HL-60 (cell line): ENCODE results near the gene SLC3A2.
"Not testable (repeated sequence)": the region's sequence is repeated elsewhere in the genome, so short reads cannot be mapped to it uniquely, and the experiment has no call there.

ENCODE experiments used
- DNase-seq, 2 experiments: peaks; one replicate each; pipeline ENCODE4 v3.0.0-alpha.2; 2010 to 2020; ENCODE audit warnings: low read depth in 1 of 2, low spot score in 1 of 2
- H3K27ac ChIP-seq: fragments of 250-450 bp; sonication (Bioruptor Pico); replicated peaks from 2 replicates; pipeline ENCODE4 v1.5.1; 2020; ENCODE audit warnings: mild to moderate bottlenecking, moderate library complexity
- H3K27me3 ChIP-seq: fragments of 250-450 bp; sonication (Bioruptor Pico); 2 replicates; pipeline ENCODE4 v1.5.1; 2021; ENCODE audit warnings: mild to moderate bottlenecking, moderate library complexity; ENCODE audit not compliant: insufficient read depth, poor library complexity, severe bottlenecking
- H3K4me3 ChIP-seq: replicated peaks from 2 replicates; pipeline ENCODE4 v1.5.1; 2011; ENCODE audit warnings: mild to moderate bottlenecking, control low read depth, low read length; ENCODE audit not compliant: insufficient read depth
- GABPA ChIP-seq: IDR thresholded peaks from 2 replicates; pipeline ENCODE4 v1.6.1; 2012; ENCODE audit warnings: low read depth
- POLR2AphosphoS5 ChIP-seq: IDR thresholded peaks from 2 replicates; pipeline ENCODE4 v1.6.1; 2012; ENCODE audit warnings: low read depth
- SPI1 ChIP-seq: IDR thresholded peaks from 2 replicates; pipeline ENCODE4 v1.6.1; 2012; ENCODE audit warnings: low read depth, mild to moderate bottlenecking, borderline replicate concordance
- TF ChIP-seq, protein P1 (sequence below): IDR thresholded peaks from 2 replicates; pipeline ENCODE4 v1.6.1; 2012; ENCODE audit warnings: low read depth; ENCODE audit not compliant: insufficient replicate concordance
- TF ChIP-seq, protein P2 (sequence below): IDR thresholded peaks from one replicate; pipeline ENCODE4 v1.5.1; 2011; ENCODE audit warnings: low read length, control low read depth, inconsistent platforms; ENCODE audit not compliant: insufficient read depth

The SLC3A2 gene

DNA sequence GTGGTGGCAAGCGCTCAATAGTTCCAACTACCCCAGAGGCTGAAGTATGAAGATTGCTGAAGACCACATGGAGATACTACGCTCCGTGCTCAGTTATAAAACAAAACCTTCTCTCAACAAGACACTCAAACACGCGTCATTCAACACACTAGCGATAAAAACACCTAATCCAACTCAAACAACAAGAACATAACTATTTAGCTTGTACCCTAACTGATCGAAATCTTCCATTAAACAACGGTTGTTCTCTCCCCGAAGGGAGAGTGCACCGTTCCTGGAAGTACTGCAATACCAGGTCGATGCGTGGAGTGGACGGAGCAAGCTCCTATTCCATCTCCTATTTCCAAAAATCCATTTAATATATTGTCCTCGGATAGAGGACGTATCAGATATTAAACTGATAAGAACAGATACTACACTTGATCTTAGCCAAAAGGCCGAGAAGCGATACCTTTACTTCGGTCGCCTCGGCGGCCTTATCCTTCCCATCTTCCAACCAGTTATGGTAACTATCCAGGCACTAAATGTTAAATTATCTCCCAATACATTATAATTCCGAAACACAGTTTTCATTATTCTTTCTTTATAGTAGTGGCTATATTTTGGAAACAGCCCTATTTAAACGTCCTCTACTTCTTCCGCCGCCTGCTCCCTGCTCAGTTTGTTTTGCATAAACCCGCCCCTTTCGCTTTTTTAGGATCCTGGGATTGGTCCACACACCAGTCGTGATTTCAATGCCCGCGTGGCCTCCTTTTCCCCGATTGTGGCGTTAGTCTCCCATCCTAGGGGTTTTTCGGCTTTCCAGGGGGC, 39.1 kb upstream of the SLC3A2 start:
- TF ChIP-seq, protein P1, sequence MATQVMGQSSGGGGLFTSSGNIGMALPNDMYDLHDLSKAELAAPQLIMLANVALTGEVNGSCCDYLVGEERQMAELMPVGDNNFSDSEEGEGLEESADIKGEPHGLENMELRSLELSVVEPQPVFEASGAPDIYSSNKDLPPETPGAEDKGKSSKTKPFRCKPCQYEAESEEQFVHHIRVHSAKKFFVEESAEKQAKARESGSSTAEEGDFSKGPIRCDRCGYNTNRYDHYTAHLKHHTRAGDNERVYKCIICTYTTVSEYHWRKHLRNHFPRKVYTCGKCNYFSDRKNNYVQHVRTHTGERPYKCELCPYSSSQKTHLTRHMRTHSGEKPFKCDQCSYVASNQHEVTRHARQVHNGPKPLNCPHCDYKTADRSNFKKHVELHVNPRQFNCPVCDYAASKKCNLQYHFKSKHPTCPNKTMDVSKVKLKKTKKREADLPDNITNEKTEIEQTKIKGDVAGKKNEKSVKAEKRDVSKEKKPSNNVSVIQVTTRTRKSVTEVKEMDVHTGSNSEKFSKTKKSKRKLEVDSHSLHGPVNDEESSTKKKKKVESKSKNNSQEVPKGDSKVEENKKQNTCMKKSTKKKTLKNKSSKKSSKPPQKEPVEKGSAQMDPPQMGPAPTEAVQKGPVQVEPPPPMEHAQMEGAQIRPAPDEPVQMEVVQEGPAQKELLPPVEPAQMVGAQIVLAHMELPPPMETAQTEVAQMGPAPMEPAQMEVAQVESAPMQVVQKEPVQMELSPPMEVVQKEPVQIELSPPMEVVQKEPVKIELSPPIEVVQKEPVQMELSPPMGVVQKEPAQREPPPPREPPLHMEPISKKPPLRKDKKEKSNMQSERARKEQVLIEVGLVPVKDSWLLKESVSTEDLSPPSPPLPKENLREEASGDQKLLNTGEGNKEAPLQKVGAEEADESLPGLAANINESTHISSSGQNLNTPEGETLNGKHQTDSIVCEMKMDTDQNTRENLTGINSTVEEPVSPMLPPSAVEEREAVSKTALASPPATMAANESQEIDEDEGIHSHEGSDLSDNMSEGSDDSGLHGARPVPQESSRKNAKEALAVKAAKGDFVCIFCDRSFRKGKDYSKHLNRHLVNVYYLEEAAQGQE: peak; percentile 60
- TF ChIP-seq SPI1: 0 out of 2 replicates have a peak, but pooled peaks have one; percentile 13
- TF ChIP-seq GABPA: peak; percentile 72; the same call in 1 of the 2 replicates
- TF ChIP-seq, protein P2, sequence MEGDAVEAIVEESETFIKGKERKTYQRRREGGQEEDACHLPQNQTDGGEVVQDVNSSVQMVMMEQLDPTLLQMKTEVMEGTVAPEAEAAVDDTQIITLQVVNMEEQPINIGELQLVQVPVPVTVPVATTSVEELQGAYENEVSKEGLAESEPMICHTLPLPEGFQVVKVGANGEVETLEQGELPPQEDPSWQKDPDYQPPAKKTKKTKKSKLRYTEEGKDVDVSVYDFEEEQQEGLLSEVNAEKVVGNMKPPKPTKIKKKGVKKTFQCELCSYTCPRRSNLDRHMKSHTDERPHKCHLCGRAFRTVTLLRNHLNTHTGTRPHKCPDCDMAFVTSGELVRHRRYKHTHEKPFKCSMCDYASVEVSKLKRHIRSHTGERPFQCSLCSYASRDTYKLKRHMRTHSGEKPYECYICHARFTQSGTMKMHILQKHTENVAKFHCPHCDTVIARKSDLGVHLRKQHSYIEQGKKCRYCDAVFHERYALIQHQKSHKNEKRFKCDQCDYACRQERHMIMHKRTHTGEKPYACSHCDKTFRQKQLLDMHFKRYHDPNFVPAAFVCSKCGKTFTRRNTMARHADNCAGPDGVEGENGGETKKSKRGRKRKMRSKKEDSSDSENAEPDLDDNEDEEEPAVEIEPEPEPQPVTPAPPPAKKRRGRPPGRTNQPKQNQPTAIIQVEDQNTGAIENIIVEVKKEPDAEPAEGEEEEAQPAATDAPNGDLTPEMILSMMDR: no peak
- peak; percentile 100 for TF ChIP-seq POLR2AphosphoS5
- Histone ChIP-seq H3K27me3 (no peaks in the 10 kb centered on the region), H3K27ac (peak overlapping the region; percentile 98), H3K4me3 (peak overlapping the region; percentile 59)
- DNase-seq: peak; percentile 95 to 99

DNA sequence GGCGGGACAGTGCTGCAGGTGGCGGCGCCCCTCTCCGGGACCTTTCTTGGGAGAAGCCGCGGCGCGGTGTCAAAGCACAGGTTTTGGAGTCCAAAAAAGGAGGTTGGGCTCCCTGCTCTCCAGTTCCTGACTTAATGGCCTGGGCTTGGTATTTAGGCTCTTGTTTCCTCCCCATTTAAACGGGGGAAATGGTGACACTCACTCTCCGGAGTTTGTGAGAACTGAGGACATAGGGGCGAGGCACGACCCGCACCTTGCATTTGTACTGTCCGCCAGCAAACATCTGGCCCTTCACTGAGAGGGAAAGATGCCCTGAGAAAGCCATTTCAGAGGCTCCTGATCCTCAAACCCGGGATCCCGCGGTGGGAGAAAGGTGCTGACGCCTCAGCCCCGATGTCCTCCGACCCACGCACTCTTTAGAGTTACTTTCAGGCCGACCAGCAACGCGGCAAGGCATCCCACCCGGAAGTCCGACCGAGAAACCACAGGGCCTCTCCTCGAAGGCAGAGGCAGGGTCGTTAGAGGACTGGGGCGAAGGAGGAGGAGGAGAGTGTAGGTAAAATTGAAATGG, 38.4 kb upstream of the SLC3A2 start:
- peak overlapping the region; percentile 98 for H3K27ac ChIP-seq
- TF ChIP-seq POLR2AphosphoS5 (no peak), SPI1 (no peak), GABPA (no peak)
- TF ChIP-seq, protein P1: no peak
- TF ChIP-seq, protein P2: no peak
- peak overlapping the region; percentile 59 for H3K4me3 ChIP-seq
- DNase-seq: no peak
- H3K27me3 ChIP-seq: no peaks in the 10 kb centered on the region

DNA sequence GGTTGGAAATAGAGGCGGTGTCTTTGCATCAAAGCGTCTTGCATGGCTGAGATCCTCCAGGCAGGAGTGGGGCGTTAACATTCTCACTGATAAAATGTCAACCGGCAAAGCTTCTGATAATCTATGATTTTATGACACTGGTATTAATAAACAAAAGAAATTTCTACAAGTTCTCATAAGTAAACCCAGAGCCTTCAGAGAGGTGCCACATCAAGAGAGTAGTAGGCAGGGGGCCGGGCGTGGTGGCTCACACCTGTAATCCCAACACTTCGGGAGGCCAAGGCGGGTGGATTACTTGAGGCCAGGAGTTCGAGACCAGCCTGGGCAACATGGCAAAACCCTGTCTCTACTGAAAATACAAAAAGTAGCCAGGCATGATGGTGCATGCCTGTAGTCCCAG, 37.8 kb upstream of the SLC3A2 start:
- not testable (repeated sequence) for H3K27ac ChIP-seq, H3K27me3 ChIP-seq, H3K4me3 ChIP-seq, DNase-seq

- no peak overlapping the region for H3K27ac ChIP-seq
- TF ChIP-seq SPI1 (no peak), GABPA (no peak), POLR2AphosphoS5 (no peak)
- TF ChIP-seq, protein P2: no peak
- TF ChIP-seq, protein P1: no peak
- no peak for DNase-seq
- no peak overlapping the region for H3K4me3 ChIP-seq
- H3K27me3 ChIP-seq: no peaks in the 10 kb centered on the region
Observed at GRCh38 chr11:62843466-62843865, 37.2 kb upstream of the SLC3A2 start.
